ENCODE data around the gene CDK12. TPM values are rescaled to one million over a fixed set of nuclear protein-coding genes. Genes with fewer than 3 reads are reported as not detected.

The CDK12 gene
- total RNA-seq, 1 experiment from 2014 or later, result 50.4 TPM

DNA sequence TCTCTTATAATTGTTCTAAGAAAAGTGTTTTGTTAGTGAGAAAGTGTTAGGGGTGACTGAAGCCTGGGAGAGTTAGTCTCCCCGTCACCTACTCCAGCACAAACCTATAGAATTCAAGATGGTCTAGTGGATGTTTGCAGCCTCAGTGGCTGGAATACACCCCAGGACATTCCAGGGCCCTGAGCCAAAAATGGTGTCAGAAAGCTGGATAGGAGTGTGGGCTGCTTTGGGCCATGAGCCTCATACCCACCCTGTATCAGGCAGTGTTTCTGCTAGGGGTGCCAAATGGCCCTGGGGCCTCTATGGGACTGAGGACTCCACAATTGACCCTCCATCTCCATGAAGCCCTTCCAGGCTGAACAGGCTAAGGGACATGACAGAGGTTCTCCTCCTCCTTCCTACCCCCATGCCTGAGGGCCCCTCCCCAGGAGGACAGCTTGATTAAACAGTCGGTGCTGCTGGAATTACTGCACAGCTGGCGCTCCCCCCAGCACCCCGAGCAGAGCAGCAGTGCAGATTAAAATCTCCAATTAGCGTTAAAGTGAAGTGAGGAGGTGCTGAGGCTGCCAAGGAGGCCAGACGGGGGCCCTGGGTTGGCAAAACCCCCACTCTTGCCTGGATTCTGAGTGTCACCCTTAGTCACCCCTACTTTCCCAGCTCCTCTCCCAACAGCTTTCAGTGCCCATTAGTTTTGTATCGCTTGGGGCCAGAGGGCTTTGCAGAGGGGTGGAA, 87.4 kb downstream of the CDK12 start:
- no peak for DNase-seq (ENCODE audit: low spot score)

DNA sequence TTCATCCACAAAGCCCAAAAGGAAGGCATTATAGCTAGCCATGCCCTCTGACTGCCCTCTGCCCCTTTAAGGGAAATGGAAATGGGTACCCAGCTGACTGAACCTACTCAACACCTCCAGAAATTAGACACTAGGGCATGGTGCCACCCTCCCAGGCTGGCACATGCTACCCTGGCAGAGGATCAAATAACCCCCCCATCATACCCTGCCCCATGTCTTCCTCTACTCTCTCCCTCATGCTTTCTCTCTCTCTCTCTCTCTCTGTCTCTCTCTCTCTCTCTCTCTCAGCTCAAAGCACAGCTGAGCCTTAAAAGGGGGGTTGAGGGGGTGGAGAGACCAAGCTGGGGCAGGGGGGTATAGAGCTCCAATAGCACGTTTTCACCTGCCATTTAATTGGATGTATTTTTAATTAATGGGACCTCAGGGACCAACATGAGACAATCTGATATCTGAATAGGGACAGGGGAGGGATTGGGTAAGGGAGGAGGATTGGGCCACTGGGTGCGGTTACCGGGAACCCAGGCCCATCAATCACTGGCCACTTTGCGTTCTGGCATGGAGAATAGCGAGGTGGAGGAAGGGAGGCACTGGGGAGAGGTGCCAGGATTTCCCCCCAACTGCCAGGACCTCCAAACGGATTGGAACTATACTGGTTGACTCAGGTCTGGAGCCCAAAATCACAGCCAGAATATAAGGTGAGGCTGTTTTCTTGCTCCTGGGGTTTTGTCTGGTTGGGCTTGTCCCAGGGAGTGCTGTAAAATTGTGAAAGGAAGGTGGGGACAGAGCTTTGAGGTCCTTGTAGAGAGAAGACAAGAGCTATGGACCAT, 88.7 kb downstream of the CDK12 start:
- no peak for DNase-seq (ENCODE audit: low spot score)

- DNase-seq (ENCODE audit: low spot score), result no peak
These were observed 90.6 kb downstream of the CDK12 start for GRCh38 chr17:39551879-39552278.

DNA sequence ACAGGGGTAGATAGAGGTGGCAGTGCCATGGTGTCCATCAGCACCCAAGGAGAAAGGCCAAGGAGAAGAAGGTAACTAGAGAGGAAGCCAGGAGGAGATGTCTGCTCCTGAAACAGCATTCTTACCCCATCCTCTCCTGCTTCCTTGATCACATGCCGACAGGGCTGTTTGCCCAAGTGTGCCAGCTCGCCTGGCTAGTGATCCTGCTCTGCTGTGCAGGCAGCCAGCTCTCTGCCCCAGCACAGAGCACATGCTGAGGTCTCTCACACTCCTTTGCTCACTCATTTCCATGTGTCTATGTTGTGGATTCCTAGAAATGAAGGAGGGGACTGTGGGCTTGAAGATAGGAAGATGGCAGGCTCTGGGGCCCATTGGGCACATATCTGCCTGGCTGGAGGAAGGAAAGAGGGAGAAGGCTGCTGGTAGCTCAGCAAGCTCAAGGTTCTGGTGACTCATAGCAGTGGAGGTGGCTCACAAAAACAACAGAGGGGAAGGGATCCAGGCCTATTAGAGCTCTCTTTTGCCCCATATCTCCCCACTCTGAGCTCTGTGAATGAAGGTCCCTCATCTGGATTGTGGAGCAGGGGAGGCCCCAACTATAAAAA, 92.2 kb downstream of the CDK12 start:
- DNase-seq (ENCODE audit: low spot score), result peak; percentile 60

GRCh38 chr17:39555368-39555767, 94.1 kb downstream of the CDK12 start:
- DNase-seq (ENCODE audit: low spot score), result no peak

- no peak for DNase-seq (ENCODE audit: low spot score)
These were observed 95.1 kb downstream of the CDK12 start for GRCh38 chr17:39556423-39556822.

GRCh38 chr17:39562395-39562794, 101.1 kb downstream of the CDK12 start:
- DNase-seq (ENCODE audit: low spot score), result no peak

- DNase-seq (ENCODE audit: low spot score), result no peak
These were observed 101.7 kb downstream of the CDK12 start for GRCh38 chr17:39562976-39563375.

DNA sequence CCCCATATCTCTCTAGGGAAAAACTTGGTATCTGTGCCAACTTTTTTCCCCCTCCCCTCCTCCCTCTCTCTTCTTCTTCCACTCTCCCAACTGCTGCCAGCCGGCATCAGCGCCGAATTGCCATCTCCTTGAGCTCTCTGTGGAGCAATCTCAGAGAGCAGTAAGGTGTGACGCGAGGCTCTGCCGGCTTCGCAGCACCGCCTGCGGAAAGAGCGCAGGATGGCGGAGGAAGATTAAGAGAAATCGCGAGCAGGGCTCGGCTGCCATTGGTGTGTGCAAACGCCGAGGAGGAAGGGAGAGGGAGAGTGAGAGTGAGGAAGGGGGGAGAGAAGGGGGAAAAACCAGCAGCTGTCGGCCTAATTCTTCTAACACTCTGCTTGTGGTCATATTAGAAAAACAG, 102.2 kb downstream of the CDK12 start:
- no peak for DNase-seq (ENCODE audit: low spot score)

DNA sequence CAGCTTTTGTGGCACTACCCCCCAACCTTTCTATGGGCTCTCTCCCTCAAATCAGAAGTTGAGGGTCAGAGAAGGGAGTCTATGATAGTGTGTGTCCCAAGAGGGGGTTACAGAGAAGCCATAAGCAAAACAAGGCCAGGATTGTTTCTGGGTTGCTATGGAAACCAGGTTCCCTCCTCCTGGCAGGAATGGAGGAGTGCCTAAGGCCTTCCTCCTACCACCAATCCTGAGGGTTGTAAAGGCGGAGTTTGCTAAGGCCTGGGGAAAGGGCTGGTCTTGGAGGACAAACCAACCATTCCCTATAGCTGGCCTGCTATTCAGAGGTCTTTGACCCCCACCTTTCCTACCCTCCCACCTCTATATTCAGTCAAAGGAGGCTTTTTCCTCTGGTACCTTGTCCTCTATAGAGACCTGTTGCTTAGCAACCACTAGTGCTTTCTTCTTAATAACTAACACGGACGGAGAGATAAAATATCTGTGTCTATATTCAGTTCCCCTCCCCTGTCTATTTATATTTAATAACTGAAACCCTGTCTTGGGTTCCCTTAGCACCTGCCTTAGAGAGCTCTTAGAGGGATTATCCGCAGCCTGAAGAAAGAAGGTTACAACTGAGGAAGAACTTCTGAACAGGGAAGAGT, 103.0 kb downstream of the CDK12 start:
- DNase-seq (ENCODE audit: low spot score), result no peak

GRCh38 chr17:39566094-39566850, 105.0 kb downstream of the CDK12 start:
- no peak for DNase-seq (ENCODE audit: low spot score)

DNA sequence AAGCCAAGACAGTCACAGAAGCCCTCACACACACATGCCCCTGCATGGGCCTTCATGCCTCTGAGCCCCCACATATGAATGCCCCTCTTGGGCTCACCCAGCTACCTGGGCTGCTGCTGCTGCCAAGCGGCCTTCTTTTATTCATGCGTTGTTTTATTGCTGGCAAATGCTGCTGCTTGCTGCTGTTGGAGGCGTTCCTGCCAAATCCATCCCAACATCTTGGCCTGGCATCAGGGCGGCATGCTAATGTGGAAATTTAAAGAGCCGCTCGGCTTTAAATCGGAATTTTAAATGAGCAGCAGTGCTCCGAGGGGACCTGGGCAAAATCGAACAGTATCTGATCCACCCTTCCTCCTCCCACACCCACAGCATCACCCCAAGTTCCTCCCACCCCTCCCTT, 107.4 kb downstream of the CDK12 start:
- no peak for DNase-seq (ENCODE audit: low spot score)

GRCh38 chr17:39569126-39569525, 107.8 kb downstream of the CDK12 start:
- DNase-seq (ENCODE audit: low spot score), result no peak

DNA sequence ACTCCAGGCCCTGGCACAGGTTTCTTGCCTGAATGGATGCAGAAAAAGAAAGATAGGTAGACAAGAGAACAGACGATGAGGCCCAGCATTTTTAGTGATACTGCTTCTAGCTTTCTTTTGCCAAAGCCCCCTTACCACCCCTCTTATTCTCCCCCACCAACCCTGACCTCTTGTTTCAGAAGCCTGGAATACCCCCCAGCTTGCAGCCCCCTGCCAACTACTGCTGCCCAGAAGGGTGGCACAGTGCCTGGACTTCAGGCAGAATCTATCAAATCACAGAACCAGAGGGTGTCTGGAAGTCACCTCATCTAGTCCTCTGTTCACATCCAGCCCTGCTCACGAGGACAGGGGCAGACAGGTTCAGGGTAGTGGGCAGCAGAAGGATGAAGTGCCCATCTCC, 110.8 kb downstream of the CDK12 start:
- no peak for DNase-seq (ENCODE audit: low spot score)

GRCh38 chr17:39573447-39574298, 112.4 kb downstream of the CDK12 start:
- peak; percentile 65 for DNase-seq (ENCODE audit: low spot score)

DNA sequence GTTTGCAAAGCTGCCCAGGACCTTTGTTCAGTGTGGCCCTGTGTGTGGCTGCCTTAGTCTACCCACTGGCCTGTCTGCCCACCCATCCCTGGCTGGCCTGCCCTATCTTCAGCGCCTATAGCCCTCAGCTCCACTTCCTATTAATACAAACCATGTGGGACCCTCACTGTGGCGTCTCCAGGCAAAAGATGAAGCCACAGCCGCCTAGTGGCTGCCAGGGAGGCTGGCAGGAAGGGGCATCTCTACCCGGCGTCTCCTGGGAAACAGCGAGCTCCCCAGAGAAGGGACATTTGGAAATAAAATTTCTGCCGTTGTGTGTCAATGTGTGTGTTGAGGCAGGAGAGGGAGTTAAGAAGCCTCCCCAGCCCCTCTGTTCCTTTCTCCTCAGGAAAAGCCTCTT, 114.9 kb downstream of the CDK12 start:
- no peak for DNase-seq (ENCODE audit: low spot score)

GRCh38 chr17:39578272-39578671, 117.0 kb downstream of the CDK12 start:
- no peak for DNase-seq (ENCODE audit: low spot score)

DNA sequence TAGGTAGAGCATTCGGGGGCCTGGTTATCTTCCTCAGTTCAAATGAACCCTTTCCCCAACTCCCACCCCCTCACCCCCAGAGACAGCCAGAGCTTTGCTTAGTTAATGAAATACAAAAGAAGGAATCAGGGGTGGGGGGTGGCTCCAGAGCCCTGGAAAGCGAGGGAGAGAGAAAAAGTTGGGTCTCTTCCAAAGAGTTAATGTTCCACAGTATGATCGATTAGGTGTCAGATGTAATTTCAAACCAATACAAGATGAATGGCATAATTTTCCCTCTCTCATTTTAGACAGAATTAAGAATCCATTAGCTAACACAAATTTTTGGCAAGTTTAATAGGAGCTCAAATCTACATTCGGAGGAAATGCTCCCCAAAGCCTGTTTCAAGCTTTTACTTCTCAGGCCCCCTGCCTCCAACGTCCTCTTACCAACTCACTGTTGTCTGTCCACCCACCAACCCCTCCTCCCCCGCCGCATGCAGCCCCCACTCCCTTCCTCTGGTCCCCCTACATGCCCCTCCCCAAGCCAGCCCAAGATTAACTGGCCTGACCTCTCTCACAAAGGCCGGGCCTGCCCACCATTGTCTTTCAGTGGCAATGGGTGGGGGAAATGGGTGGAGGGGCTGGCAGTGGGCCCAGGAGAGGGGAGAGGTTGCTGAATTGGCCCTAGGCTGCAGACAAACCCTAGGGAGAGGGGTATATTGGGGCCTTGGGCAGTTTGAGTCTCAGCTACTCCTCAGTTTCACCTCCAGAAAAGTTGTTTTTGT, 118.2 kb downstream of the CDK12 start:
- DNase-seq (ENCODE audit: low spot score), result no peak

DNA sequence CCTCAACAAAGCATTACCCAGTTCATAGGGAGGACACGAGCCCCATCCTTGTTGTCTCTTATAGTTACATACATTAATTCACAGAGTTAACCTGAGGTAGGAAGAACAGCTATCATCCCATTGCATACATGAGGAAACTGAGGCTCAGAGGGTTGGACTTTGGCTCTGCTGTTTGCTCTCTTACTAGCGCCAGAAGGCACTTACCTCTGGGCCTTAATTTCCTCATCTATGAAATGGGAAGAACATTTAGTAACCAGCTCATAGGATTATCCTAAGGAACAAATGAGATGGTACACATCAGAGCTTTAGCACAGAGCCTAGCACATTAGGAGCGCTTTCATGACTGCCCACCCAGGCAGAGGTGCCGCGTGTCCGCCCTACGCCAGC, 118.8 kb downstream of the CDK12 start:
- no peak for DNase-seq (ENCODE audit: low spot score)
